ENCODE results near the gene ARSD. TPM values are rescaled to one million over a fixed set of nuclear protein-coding genes. Genes with fewer than 3 reads are reported as not detected.
"Not testable (repeated sequence)": the region's sequence is repeated elsewhere in the genome, so short reads cannot be mapped to it uniquely, and the experiment has no call there.

The ARSD gene
- polyA plus RNA-seq, 4 donors = 49.8 to 56.2 (median 50.7) TPM

- no peak for DNase-seq (ENCODE audit: low read depth in 4 of 4, low spot score in 3 of 4)
Measured at GRCh38 chrX:2933125-2933900, 4.2 kb upstream of the ARSD start.

GRCh38 chrX:2931612-2932011 is 2.5 kb upstream of the ARSD start:
- no peak for DNase-seq (ENCODE audit: low read depth in 4 of 4, low spot score in 3 of 4)

GRCh38 chrX:2931155-2931554 is 2.0 kb upstream of the ARSD start:
- no peak for DNase-seq (ENCODE audit: low read depth in 4 of 4, low spot score in 3 of 4)

- peak in 2 of 4 donors; percentile 28 to 62 for DNase-seq (ENCODE audit: low read depth in 4 of 4, low spot score in 3 of 4)
Measured at GRCh38 chrX:2928191-2928582, 952 bp downstream of the ARSD start.

GRCh38 chrX:2926664-2927275 is 2.4 kb downstream of the ARSD start:
- no peak for DNase-seq (ENCODE audit: low read depth in 4 of 4, low spot score in 3 of 4)

DNA sequence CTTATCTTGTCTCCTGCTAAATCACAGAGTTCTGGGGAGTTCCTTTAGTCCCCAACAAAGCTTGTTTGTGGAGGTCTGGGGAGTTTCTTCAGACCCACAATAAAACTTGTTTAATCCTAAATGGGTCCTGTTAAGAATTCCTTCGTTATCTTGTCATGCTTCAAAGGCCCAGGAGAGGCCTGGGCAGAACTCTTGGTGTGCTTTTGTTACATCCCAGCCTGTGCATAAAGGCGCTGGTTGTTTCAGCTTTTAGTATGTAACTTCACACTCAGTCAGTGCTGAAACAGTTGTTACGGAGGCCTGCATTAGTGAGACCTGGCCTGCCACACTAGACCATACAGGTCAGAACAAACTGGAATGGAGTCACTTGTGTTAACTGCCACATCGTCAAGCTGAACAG is 2.9 kb downstream of the ARSD start:
- DNase-seq (ENCODE audit: low read depth in 4 of 4, low spot score in 3 of 4) = not testable (repeated sequence)

GRCh38 chrX:2924151-2924550 is 5.0 kb downstream of the ARSD start:
- DNase-seq (ENCODE audit: low read depth in 4 of 4, low spot score in 3 of 4) = no peak

DNA sequence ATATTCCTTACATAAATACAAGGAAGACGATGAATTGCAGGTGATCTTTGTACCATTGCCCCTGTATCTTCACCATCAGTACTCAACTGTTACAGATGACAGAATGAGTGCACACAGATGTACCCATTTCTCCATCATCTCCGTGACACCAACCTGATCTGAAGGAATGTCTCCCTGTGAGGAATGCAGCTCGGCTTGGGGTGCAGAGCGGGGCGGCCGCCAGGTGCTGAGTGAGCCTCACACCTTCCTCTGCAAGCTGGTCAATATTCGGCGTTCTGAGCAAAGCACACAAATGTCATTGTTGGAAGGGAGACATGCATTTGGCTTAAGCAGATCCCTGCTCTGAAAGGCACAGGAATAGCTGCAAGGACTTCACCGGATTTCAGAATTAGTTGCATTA is 7.4 kb downstream of the ARSD start:
- DNase-seq (ENCODE audit: low read depth in 4 of 4, low spot score in 3 of 4) = no peak

DNA sequence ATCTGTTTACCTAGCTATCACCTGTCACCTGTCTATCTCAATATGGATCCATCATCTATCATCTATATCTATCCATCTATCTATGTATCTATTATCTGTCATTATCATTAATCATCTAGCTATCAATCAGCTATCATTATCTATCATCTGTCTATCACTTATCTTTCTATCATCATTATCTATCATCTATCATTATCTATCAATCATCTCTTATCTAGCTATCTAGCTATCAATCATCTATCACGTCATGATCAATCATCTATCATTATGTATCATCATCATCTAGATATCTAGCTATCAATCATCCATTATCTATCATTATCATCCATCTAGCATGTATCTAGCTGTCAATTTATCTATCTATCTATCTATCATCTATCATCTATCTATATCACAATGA is 7.9 kb downstream of the ARSD start:
- no peak for DNase-seq (ENCODE audit: low read depth in 4 of 4, low spot score in 3 of 4)

GRCh38 chrX:2917767-2918166 is 11.4 kb downstream of the ARSD start:
- DNase-seq (ENCODE audit: low read depth in 4 of 4, low spot score in 3 of 4) = no peak

DNA sequence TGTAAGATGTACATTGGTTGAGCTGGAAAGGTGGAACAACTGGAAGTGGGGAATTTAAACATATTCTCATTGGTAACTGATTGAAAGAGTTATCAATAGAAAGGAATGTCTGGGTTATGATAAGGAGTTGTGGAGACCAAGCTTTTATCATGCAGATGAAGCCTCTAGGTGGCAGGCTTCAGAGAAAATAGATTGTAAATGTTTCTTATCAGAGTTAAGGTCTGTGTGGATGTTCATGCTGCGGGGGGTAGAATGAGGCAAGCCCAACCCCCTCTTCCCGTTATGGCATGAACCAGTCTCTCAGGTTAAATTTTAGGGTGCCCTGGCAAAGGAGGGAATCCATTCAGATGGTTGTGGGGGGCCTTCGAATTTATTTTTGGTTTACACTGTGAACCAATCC is 16.0 kb downstream of the ARSD start:
- DNase-seq (ENCODE audit: low read depth in 4 of 4, low spot score in 3 of 4) = no peak

GRCh38 chrX:2910109-2910508 is 19.0 kb downstream of the ARSD start:
- DNase-seq (ENCODE audit: low read depth in 4 of 4, low spot score in 3 of 4) = no peak

DNA sequence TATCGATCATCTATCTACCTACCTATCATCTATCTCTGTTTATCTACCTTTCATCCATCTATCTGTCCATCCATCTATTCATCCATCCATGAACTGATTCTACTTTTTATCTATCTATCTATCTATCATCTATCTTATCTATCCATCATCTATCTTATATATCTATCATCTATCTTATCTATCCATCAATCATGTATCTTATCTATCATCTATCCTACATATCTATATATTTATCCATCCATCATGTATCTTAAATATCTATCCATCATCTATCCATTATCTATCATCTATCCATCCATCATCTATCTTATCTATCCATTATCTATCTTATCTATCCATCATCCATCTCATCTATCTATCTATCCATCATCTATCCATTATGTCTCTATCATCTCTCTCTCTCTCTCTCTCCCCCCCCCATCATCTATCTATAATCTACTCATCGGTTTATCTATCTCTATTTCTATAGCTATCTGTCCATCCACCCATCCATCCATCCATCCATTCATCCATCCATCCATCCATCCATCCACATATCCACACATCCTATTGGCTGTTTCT is 20.9 kb downstream of the ARSD start:
- no peak for DNase-seq (ENCODE audit: low read depth in 4 of 4, low spot score in 3 of 4)

- no peak for DNase-seq (ENCODE audit: low read depth in 4 of 4, low spot score in 3 of 4)
Measured at GRCh38 chrX:2907295-2907694, 21.8 kb downstream of the ARSD start.

DNA sequence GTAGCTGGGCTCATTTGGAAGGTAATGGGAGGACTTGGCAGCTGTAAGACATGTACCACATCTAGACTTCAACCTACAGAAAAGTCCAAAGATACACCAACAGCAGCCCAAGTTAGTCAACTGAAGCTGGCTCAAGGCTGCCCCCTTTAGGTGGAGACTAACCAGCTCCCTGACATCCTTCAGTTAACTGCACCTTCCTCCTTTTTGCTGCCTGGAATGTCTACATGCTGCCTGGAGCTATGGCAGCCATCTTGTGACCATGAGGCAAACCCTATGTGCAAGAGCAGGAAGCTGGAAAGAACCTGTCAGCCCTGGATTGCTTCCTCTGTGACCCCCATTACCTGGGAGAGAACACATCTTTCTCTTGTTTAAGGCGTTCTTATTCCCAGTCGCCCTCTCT is 25.8 kb downstream of the ARSD start:
- DNase-seq (ENCODE audit: low read depth in 4 of 4, low spot score in 3 of 4) = no peak

- DNase-seq (ENCODE audit: low read depth in 4 of 4, low spot score in 3 of 4) = no peak
Measured at GRCh38 chrX:2902841-2903240, 26.3 kb downstream of the ARSD start.

DNA sequence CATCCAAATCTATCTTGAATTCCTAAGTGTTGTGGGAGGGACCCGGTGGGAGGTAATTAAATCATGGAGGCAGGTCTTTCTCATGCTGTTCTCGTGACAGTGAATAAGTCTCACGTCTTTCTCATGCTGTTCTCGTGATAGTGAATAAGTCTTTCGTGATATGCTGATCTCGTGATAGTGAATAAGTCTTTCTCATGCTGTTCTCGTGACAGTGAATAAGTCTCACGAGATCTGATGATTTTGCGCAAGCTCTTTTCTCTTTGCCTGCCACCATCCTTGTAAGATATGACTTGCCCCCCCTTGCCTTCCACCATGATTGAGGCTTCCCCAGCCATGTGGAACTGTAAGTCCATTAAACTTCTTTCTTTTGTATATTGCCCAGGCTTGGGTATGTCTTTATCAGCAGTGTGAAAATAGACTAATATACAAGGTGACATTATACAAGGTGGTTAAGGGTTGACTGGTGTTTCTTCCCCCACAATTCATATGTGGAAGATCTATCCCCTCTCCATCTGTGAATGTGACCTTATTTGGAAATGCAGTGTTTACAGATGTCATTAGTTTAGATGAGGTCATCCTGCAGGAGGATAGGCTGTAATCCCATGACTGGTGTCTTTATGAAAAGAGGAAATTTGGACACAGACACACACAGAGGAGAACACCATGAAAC is 27.6 kb downstream of the ARSD start:
- DNase-seq (ENCODE audit: low read depth in 4 of 4, low spot score in 3 of 4) = no peak

DNA sequence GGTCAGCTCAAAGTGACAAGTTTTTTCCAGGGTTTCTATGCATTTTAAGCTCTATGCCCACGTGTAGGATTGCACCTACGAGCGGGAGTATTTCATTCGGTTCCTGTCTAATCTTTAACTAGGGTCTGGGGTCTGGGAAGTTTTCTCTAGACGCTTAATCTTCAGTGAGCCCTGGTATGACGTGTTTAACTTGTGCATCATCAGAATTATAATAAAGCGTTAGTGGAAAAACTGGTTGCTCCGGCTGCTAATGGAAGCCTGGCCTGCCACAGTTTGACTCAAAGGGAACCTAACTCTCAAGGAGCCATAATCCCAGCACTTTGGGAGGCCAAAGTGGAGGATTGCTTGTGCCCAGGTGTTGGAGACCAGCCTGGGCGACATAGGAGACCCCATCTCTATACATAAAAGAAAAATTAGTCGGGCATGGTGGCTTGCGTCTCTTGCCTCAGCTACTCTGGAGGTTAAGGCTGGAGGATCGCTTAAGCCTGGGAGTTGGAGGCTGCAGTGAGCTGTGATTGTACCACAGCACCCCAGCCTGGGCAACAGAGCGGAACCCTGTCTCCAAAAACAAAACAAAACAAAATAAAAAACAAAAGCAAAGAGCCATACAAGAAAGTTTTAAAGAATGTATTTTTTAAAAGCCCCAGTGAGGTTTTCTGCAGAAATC is 30.2 kb downstream of the ARSD start:
- DNase-seq (ENCODE audit: low read depth in 4 of 4, low spot score in 3 of 4) = no peak

GRCh38 chrX:2897690-2898623 is 31.2 kb downstream of the ARSD start:
- DNase-seq (ENCODE audit: low read depth in 4 of 4, low spot score in 3 of 4) = peak in 1 of 4 donors; percentile 13

GRCh38 chrX:2897311-2897689 is 31.8 kb downstream of the ARSD start:
- no peak for DNase-seq (ENCODE audit: low read depth in 4 of 4, low spot score in 3 of 4)

Measured in right renal pelvis (tissue), 4 donors.